Astrocyte (in vitro differentiated cells and primary cell): ENCODE results near the gene PTPRN2. TPM values are rescaled to one million over a fixed set of nuclear protein-coding genes. Genes with fewer than 3 reads are reported as not detected.

Experiments
- DNase-seq: peaks from one replicate; pipeline ENCODE4 v3.0.0-alpha.2; 2010; ENCODE audit warnings: low read depth
- FAIRE-seq: peaks from 2 replicates; lab custom pipeline; 2011; peaks lifted over from hg19 to GRCh38; lab: Jason Lieb, UNC
- H2AFZ ChIP-seq: 2 replicates; pipeline ENCODE4 v1.6.0; 2012; ENCODE audit warnings: low read depth, low read length, inconsistent platforms
- H3K27ac ChIP-seq: 2 replicates; pipeline ENCODE4 v1.5.1; 2011; ENCODE audit warnings: low read depth, low read length, inconsistent platforms
- H3K27me3 ChIP-seq: 2 replicates; pipeline ENCODE4 v1.6.0; 2011; ENCODE audit warnings: low read length, inconsistent platforms; ENCODE audit not compliant: insufficient read depth
- H3K36me3 ChIP-seq: 2 replicates; pipeline ENCODE4 v1.5.1; 2011; ENCODE audit warnings: low read length, inconsistent platforms; ENCODE audit not compliant: insufficient read depth
- H3K4me1 ChIP-seq: 2 replicates; pipeline ENCODE4 v1.5.1; 2011; ENCODE audit warnings: low read length, inconsistent platforms; ENCODE audit not compliant: insufficient read depth
- H3K4me2 ChIP-seq: 2 replicates; pipeline ENCODE4 v1.6.0; 2012; ENCODE audit warnings: low read length, inconsistent platforms
- H3K4me3 ChIP-seq: 2 replicates; pipeline ENCODE4 v1.5.1; 2011; ENCODE audit warnings: low read depth, mild to moderate bottlenecking, low read length, inconsistent platforms; ENCODE audit not compliant: insufficient read depth
- H3K79me2 ChIP-seq: 2 replicates; pipeline ENCODE4 v1.6.0; 2012; ENCODE audit warnings: mild to moderate bottlenecking, low read length, inconsistent platforms; ENCODE audit not compliant: insufficient read depth
- H3K9ac ChIP-seq: 2 replicates; pipeline ENCODE4 v1.6.0; 2012; ENCODE audit warnings: mild to moderate bottlenecking, low read length, inconsistent platforms
- H3K9me3 ChIP-seq: 2 replicates; pipeline ENCODE4 v1.5.1; 2012; ENCODE audit warnings: low read depth, mild to moderate bottlenecking, low read length, inconsistent platforms; ENCODE audit not compliant: insufficient read depth
- H4K20me1 ChIP-seq: 2 replicates; pipeline ENCODE4 v1.6.0; 2012; ENCODE audit warnings: low read length, inconsistent platforms; ENCODE audit not compliant: insufficient read depth
- H3K27ac Mint-ChIP-seq: one replicate; pipeline ENCODE4 v1.8.0; 2021; ENCODE audit warnings: mild to moderate bottlenecking, mixed read lengths; ENCODE audit not compliant: unreplicated experiment
- H3K27me3 Mint-ChIP-seq: one replicate; pipeline ENCODE4 v1.8.0; 2021; ENCODE audit warnings: low read depth, mixed read lengths; ENCODE audit not compliant: unreplicated experiment
- H3K36me3 Mint-ChIP-seq: one replicate; pipeline ENCODE4 v1.8.0; 2021; ENCODE audit warnings: low read depth, mixed read lengths; ENCODE audit not compliant: unreplicated experiment
- H3K4me1 Mint-ChIP-seq: one replicate; pipeline ENCODE4 v1.8.0; 2021; ENCODE audit warnings: low read depth, mixed read lengths; ENCODE audit not compliant: unreplicated experiment
- H3K4me3 Mint-ChIP-seq: one replicate; pipeline ENCODE4 v1.8.0; 2021; ENCODE audit warnings: mild to moderate bottlenecking, moderate library complexity, mixed read lengths; ENCODE audit not compliant: unreplicated experiment
- H3K9me3 Mint-ChIP-seq: one replicate; pipeline ENCODE4 v1.8.0; 2021; ENCODE audit warnings: mild to moderate bottlenecking, mixed read lengths; ENCODE audit not compliant: unreplicated experiment
- EZH2 ChIP-seq: IDR thresholded peaks from 2 replicates; pipeline ENCODE4 v1.6.1; 2012; ENCODE audit warnings: mild to moderate bottlenecking, low read length, inconsistent platforms; ENCODE audit not compliant: insufficient read depth
- total RNA-seq: library from RNA; stranded (reverse); gene quantifications from 2 replicates; pipeline ENCODE4 v1.2.1, GENCODE V29; 2021
- TF ChIP-seq, protein P1 (sequence below): IDR thresholded peaks from 2 replicates; pipeline ENCODE4 v1.5.1; 2011; ENCODE audit warnings: low read depth, mild to moderate bottlenecking, inconsistent platforms, low read length, moderate library complexity; ENCODE audit not compliant: insufficient read depth

Gene PTPRN2
- total RNA-seq, 1 donor from 2014 or later = 0.09 TPM

DNA sequence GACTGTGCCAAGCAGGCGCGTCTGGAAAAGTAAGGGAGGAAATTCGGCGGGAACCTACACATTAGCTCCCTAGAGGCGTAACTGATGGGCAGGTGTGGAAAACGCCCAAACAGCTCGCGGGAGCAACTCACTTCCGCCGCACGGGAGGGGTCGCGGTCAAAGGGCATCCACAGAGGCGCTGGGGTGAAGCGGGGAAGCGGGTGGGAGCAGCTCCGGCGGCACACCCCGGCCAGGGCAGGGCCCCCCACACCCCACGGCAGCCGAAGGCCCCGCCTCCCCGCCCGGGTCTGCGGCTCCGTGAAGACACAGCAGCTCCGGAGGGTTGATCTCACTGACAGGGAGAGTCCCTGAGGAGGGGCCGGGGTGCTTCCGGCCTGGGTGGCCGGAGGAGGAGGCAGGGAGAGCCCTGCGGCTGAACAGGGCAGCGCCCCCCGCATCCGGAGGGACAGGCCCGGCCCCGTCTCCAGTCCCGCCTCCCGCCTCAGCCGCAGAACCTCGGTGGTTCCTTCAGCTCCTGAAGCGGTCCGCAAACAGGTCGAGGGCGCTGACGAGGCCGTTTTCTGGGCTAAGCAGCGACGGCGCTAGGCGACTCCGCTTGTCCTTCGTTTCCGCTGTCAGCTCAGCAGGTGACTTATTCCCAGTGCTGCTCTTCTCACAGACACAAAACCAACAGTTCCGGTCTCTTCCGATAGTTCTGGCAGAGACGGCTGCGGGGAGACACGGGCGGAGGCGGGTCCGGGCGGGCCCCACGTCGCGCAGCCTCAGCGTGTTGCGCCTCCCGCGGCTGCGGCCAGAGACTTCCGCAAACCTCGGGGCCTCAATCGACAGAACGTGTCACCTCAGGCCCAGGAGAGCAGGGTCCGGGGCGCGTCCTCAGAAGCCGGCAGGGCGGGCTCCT lies 974.7 kb downstream of the PTPRN2 start:
- H3K4me3 ChIP-seq = peak overlapping the region; percentile 28
- Mint-ChIP-seq H3K27ac (no peak overlapping the region), H3K4me1 (no peaks in the 10 kb centered on the region), H3K9me3 (peaks cover 44% of the 10 kb centered on the region), H3K36me3 (no peaks in the 10 kb centered on the region), H3K4me3 (no peak overlapping the region), H3K27me3 (no peaks in the 10 kb centered on the region)
- H3K9ac ChIP-seq = no peak overlapping the region
- H3K9me3 ChIP-seq = no peaks in the 10 kb centered on the region
- no peak for FAIRE-seq
- no peaks in the 10 kb centered on the region for H3K4me1 ChIP-seq
- TF ChIP-seq, protein P1, sequence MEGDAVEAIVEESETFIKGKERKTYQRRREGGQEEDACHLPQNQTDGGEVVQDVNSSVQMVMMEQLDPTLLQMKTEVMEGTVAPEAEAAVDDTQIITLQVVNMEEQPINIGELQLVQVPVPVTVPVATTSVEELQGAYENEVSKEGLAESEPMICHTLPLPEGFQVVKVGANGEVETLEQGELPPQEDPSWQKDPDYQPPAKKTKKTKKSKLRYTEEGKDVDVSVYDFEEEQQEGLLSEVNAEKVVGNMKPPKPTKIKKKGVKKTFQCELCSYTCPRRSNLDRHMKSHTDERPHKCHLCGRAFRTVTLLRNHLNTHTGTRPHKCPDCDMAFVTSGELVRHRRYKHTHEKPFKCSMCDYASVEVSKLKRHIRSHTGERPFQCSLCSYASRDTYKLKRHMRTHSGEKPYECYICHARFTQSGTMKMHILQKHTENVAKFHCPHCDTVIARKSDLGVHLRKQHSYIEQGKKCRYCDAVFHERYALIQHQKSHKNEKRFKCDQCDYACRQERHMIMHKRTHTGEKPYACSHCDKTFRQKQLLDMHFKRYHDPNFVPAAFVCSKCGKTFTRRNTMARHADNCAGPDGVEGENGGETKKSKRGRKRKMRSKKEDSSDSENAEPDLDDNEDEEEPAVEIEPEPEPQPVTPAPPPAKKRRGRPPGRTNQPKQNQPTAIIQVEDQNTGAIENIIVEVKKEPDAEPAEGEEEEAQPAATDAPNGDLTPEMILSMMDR = no peak
- TF ChIP-seq EZH2 = no peak
- no peak for DNase-seq
- no peak overlapping the region for H3K27ac ChIP-seq
- no peaks in the 10 kb centered on the region for H4K20me1 ChIP-seq
- no peaks in the 10 kb centered on the region for H3K27me3 ChIP-seq
- no peaks in the 10 kb centered on the region for H3K36me3 ChIP-seq
- peak overlapping the region; percentile 47 for H2AFZ ChIP-seq
- no peaks in the 10 kb centered on the region for H3K79me2 ChIP-seq
- peak overlapping the region; percentile 73 for H3K4me2 ChIP-seq

DNA sequence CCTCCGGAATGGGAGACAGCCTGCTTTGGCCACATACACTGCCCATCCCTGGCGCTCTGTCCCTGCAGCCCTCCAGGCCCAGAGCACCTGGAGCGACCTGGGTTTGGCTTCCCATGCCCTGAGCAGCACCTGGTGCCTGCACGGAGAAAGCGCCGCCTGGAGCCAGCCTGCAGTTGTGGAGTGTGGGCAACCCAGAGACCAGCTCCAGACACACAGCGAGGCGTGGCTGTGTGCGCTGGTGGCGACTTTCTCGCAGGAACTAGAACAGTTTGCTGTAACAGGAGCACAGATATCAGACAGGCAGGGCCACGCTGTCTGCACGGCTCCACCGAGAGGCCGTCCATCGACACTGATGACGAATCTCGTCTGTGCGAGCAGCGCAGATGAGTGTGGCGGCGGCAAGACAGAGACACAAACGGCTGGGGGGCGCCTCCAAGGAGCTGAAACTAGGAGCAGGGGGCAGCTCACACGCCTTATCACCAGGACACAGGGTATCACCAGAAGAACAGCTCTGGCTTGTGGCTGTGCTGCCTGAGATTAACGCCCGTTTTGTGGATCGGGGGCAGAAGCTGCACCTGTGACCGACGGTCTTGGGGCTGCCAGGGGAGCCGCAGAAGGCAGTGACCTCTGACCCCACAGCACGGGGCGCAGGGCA lies 975.5 kb downstream of the PTPRN2 start:
- no peak for FAIRE-seq
- H3K27me3 Mint-ChIP-seq = no peaks in the 10 kb centered on the region

More for the DNA sequence above, 975.5 kb downstream of the PTPRN2 start:
- Mint-ChIP-seq H3K4me1 (no peaks in the 10 kb centered on the region), H3K36me3 (no peaks in the 10 kb centered on the region), H3K9me3 (peaks cover 40% of the 10 kb centered on the region), H3K27ac (no peak overlapping the region), H3K4me3 (no peak overlapping the region)
- no peaks in the 10 kb centered on the region for H3K4me1 ChIP-seq
- H3K4me3 ChIP-seq = no peak overlapping the region
- DNase-seq = no peak
- H3K4me2 ChIP-seq = no peak overlapping the region
- H3K27me3 ChIP-seq = no peaks in the 10 kb centered on the region
- TF ChIP-seq, protein P1 = no peak
- no peak for TF ChIP-seq EZH2
- no peaks in the 10 kb centered on the region for H3K79me2 ChIP-seq
- no peak overlapping the region for H3K27ac ChIP-seq
- no peaks in the 10 kb centered on the region for H4K20me1 ChIP-seq
- H2AFZ ChIP-seq = no peak overlapping the region
- H3K9me3 ChIP-seq = no peaks in the 10 kb centered on the region
- no peaks in the 10 kb centered on the region for H3K36me3 ChIP-seq
- H3K9ac ChIP-seq = no peak overlapping the region
